K562 (cell line): ENCODE data around the gene RAI1. TPM values are rescaled to one million over a fixed set of nuclear protein-coding genes. Genes with fewer than 3 reads are reported as not detected.

Experiments
- BMI1 ChIP-seq: fragments of 150-350 bp; IDR thresholded peaks from 2 replicates; pipeline ENCODE4 v1.6.1; 2014; ENCODE audit warnings: low read length
- ETS2 ChIP-seq: IDR thresholded peaks from 2 replicates; pipeline ENCODE4 v1.6.1; 2016; ENCODE audit warnings: borderline replicate concordance, missing genetic modification characterization, mild to moderate bottlenecking, moderate library complexity, missing compliant biosample characterization; ENCODE audit not compliant: poor library complexity, severe bottlenecking
- ETV6 ChIP-seq, 3 experiments: fragments of 150-350 bp in 1 of 3; sonication (generic) in 1 of 3; formaldehyde crosslinking in 1 of 3; IDR thresholded peaks; 2 replicates each; pipeline versions ENCODE4 v1.6.1 to v1.8.0; 2014 to 2022; ENCODE audit warnings: borderline replicate concordance in 2 of 3, low read depth in 2 of 3, antibody characterized with exemption in 1 of 3, low read length in 1 of 3, mild to moderate bottlenecking in 1 of 3, missing genetic modification reagents in 1 of 3
- POLR3A ChIP-seq: IDR thresholded peaks from 2 replicates; pipeline ENCODE4 v1.6.1; 2011; ENCODE audit warnings: borderline replicate concordance, mild to moderate bottlenecking, moderate library complexity; ENCODE audit not compliant: insufficient read length, insufficient read depth; ENCODE audit errors: extremely low read depth
- ZNF431 ChIP-seq: sonication (generic); formaldehyde crosslinking; IDR thresholded peaks from 2 replicates; pipeline ENCODE4 v1.8.0; 2022; ENCODE audit warnings: mild to moderate bottlenecking, missing genetic modification reagents
- polyA plus RNA-seq, 8 experiments: library from polyadenylated mRNA; depleted of rRNA in 4 of 8; stranded (reverse) in 5 of 8; unstranded in 3 of 8; fragments of >200 nt; fragmentation: Nextera tagmentation in 2 of 8; fragmentation: Illumina TruSeq in 1 of 8; extraction: Ambion mirVana in 2 of 8; extraction: Trizol in 1 of 8; gene quantifications; 2 replicates each; pipeline versions ENCODE4 v1.2.1 to v1.2.3, GENCODE V29; 2011 to 2014; ENCODE audit warnings: inconsistent platforms in 1 of 8, missing spikeins in 1 of 8
- total RNA-seq, 7 experiments: library from RNA; depleted of rRNA in 6 of 7; stranded (reverse); fragments of >200 nt in 6 of 7; fragmentation: Illumina TruSeq in 2 of 7; extraction: Trizol in 2 of 7; gene quantifications; 2 replicates each; pipeline versions ENCODE4 v1.2.1 to v1.2.3, GENCODE V29; 2011 to 2021; ENCODE audit warnings: low replicate concordance in 1 of 7
- TF ChIP-seq, protein P1 (sequence below): fragments of 150-350 bp; IDR thresholded peaks from 2 replicates; pipeline ENCODE4 v1.6.1; 2014; ENCODE audit warnings: low read depth, mild to moderate bottlenecking, low read length, borderline replicate concordance
- TF ChIP-seq, protein P2 (sequence below): sonication (generic); formaldehyde crosslinking; IDR thresholded peaks from 2 replicates; pipeline ENCODE4 v1.8.0; 2022; ENCODE audit warnings: missing genetic modification reagents, mild to moderate bottlenecking, moderate library complexity, borderline replicate concordance

The RAI1 gene
- total and polyA plus RNA-seq, 9 of the 15 experiments (the other 6 are each of a cell fraction or from before 2014, with no cell fraction given), result 0.68 to 19.9 (median 5.5) TPM

DNA sequence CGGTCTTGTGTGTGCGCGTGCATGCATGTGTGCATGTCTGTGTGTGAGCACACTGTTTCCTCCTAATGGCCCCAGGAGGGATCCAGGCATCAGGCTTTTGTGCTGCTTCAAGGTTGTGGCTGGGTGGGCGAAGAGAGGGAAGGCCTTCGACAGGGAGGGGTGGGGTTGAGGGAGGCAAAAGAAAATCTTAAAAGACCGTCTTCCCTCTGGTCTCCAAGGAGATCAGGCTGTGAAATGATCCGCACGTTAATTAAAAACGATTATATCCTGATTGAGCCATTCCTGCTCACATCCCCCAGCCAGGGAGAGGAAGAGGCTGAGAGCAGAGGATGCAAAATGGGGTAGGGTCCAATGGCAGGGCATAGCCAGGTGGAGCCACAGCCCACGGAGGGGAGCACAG is 46.9 kb downstream of the RAI1 start (continued):
- TF ChIP-seq, protein P1, sequence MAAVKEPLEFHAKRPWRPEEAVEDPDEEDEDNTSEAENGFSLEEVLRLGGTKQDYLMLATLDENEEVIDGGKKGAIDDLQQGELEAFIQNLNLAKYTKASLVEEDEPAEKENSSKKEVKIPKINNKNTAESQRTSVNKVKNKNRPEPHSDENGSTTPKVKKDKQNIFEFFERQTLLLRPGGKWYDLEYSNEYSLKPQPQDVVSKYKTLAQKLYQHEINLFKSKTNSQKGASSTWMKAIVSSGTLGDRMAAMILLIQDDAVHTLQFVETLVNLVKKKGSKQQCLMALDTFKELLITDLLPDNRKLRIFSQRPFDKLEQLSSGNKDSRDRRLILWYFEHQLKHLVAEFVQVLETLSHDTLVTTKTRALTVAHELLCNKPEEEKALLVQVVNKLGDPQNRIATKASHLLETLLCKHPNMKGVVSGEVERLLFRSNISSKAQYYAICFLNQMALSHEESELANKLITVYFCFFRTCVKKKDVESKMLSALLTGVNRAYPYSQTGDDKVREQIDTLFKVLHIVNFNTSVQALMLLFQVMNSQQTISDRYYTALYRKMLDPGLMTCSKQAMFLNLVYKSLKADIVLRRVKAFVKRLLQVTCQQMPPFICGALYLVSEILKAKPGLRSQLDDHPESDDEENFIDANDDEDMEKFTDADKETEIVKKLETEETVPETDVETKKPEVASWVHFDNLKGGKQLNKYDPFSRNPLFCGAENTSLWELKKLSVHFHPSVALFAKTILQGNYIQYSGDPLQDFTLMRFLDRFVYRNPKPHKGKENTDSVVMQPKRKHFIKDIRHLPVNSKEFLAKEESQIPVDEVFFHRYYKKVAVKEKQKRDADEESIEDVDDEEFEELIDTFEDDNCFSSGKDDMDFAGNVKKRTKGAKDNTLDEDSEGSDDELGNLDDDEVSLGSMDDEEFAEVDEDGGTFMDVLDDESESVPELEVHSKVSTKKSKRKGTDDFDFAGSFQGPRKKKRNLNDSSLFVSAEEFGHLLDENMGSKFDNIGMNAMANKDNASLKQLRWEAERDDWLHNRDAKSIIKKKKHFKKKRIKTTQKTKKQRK, result no peak
- no peak for TF ChIP-seq POLR3A
- no peak for TF ChIP-seq ZNF431 (CRISPR knock-in tag)
- TF ChIP-seq, protein P2, sequence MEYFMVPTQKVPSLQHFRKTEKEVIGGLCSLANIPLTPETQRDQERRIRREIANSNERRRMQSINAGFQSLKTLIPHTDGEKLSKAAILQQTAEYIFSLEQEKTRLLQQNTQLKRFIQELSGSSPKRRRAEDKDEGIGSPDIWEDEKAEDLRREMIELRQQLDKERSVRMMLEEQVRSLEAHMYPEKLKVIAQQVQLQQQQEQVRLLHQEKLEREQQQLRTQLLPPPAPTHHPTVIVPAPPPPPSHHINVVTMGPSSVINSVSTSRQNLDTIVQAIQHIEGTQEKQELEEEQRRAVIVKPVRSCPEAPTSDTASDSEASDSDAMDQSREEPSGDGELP (CRISPR knock-in tag), result no peak
- no peak for TF ChIP-seq ETV6 (IDR thresholded peaks at IDR 0.05; ENCODE audit: borderline replicate concordance in 1 of 2, low read depth in 2 of 2, low read length in 1 of 2)
- no peak for TF ChIP-seq ETV6 (CRISPR knock-in tag; IDR thresholded peaks at IDR 0.05; ENCODE audit: borderline replicate concordance)
- TF ChIP-seq ETS2 (tag), result no peak
- no peak for TF ChIP-seq BMI1
